CD4-positive, alpha-beta T cell (primary cell): Measurements from ENCODE around the gene INPP1. TPM values are rescaled to one million over a fixed set of nuclear protein-coding genes. Genes with fewer than 3 reads are reported as not detected.

Experiments
- ATAC-seq: fragments of 200-7000 bp; cut with Tn5 transposase; one replicate; pipeline ENCODE4 v1.10.0; 2022; ENCODE audit warnings: mild to moderate bottlenecking; ENCODE audit not compliant: poor library complexity
- CTCF ChIA-PET: fragments of 350-600 bp; sonication (Branson Sonifier 250); formaldehyde crosslinking; loops from one replicate; lab custom pipeline; 2021; ENCODE audit warnings: antibody characterized with exemption, inconsistent platforms; lab: Charles Lee
- POLR2A ChIA-PET: fragments of 350-600 bp; sonication (Branson Sonifier 250); formaldehyde crosslinking; loops from one replicate; lab custom pipeline; 2021; ENCODE audit warnings: antibody characterized with exemption, inconsistent platforms; lab: Charles Lee
- DNase-seq, 14 experiments: peaks; one replicate each; pipeline ENCODE4 v3.0.0-alpha.2; 2013 to 2020; ENCODE audit warnings: mixed read lengths in 2 of 14
- H3K27ac ChIP-seq, 2 donors: one replicate each; pipeline versions ENCODE4 v1.5.1 to v1.7.0; 2013; ENCODE audit warnings: low read length in 2 of 2, low read depth in 1 of 2, mild to moderate bottlenecking in 1 of 2
- H3K27me3 ChIP-seq, 2 experiments: 1 replicate in 1 of 2; 2 replicates in 1 of 2; pipeline versions ENCODE4 v1.6.1 to v1.7.0; 2013; ENCODE audit warnings: low read length in 2 of 2, control low read depth in 1 of 2, mild to moderate bottlenecking in 1 of 2, moderate library complexity in 1 of 2; ENCODE audit not compliant: insufficient read depth in 2 of 2, control insufficient read depth in 1 of 2
- H3K36me3 ChIP-seq: one replicate; pipeline ENCODE4 v1.6.1; 2013; ENCODE audit warnings: low read length, control low read depth; ENCODE audit not compliant: insufficient read depth
- H3K4me1 ChIP-seq: one replicate; pipeline ENCODE4 v1.6.1; 2013; ENCODE audit warnings: low read length, control low read depth; ENCODE audit not compliant: insufficient read depth
- H3K4me3 ChIP-seq: one replicate; pipeline ENCODE4 v1.5.1; 2013; ENCODE audit warnings: mild to moderate bottlenecking, low read length, moderate library complexity
- H3K9me3 ChIP-seq, 2 experiments: 1 replicate in 1 of 2; 2 replicates in 1 of 2; pipeline versions ENCODE4 v1.6.1 to v1.7.0; 2013; ENCODE audit warnings: low read length in 2 of 2, mild to moderate bottlenecking in 2 of 2, control low read depth in 1 of 2, moderate library complexity in 1 of 2; ENCODE audit not compliant: control insufficient read depth in 1 of 2, insufficient read depth in 1 of 2
- H3K27ac Mint-ChIP-seq: one replicate; pipeline ENCODE4 v1.8.0; 2020; ENCODE audit warnings: mixed read lengths
- H3K27me3 Mint-ChIP-seq: one replicate; pipeline ENCODE4 v1.8.0; 2021; ENCODE audit warnings: mixed read lengths
- H3K36me3 Mint-ChIP-seq: one replicate; pipeline ENCODE4 v1.8.0; 2021; ENCODE audit warnings: low read depth, mixed read lengths
- H3K4me1 Mint-ChIP-seq: one replicate; pipeline ENCODE4 v1.8.0; 2021; ENCODE audit warnings: low read depth, mixed read lengths
- H3K4me3 Mint-ChIP-seq: one replicate; pipeline ENCODE4 v1.8.0; 2020; ENCODE audit warnings: mild to moderate bottlenecking, mixed read lengths
- H3K9me3 Mint-ChIP-seq: one replicate; pipeline ENCODE4 v1.8.0; 2020; ENCODE audit warnings: mixed read lengths
- CTCF ChIP-seq: fragments of 200-600 bp; IDR thresholded peaks from one replicate; pipeline ENCODE4 v1.8.0; 2022; ENCODE audit warnings: antibody characterized with exemption, mild to moderate bottlenecking
- intact Hi-C, 2 experiments: fragments of 100-400 bp; cut with DNase I in 1 of 2; cut with micrococcal nuclease in 1 of 2; formaldehyde crosslinking; loops; one replicate each; pipeline versions ENCODE4 v1.15.1 to v1.9.0; 2023 to 2025; cut with DNase I, micrococcal nuclease
- total RNA-seq, 174 experiments: library from RNA in 2 of 174; stranded (reverse) in 2 of 174; gene quantifications; one replicate each; pipeline ENCODE4 v1.2.3 and lab custom pipeline; 2021 to 2026

The INPP1 gene
- total RNA-seq, 2 experiments from 2014 or later: 2.0 to 2.7 TPM

GRCh38 chr2:190350371-190350770, 7.0 kb downstream of the INPP1 start:
- POLR2A ChIA-PET: no interaction called here
- Mint-ChIP-seq H3K36me3 (no peaks in the 10 kb centered on the region), H3K9me3 (no peaks in the 10 kb centered on the region), H3K27me3 (no peaks in the 10 kb centered on the region), H3K4me3 (no peak overlapping the region), H3K4me1 (no peaks in the 10 kb centered on the region), H3K27ac (no peak overlapping the region)
- H3K4me1 ChIP-seq: no peaks in the 10 kb centered on the region
- H3K36me3 ChIP-seq: no peaks in the 10 kb centered on the region
- H3K27me3 ChIP-seq: no peaks in the 10 kb centered on the region
- DNase-seq: no peak
- H3K27ac ChIP-seq: no peak overlapping the region
- CTCF ChIA-PET: interaction anchor here (1.5 kb wide), 1 partner anchor 19 kb away, joined by 4 read pairs; no protein-coding TSS in a partner anchor
- no peak overlapping the region for H3K4me3 ChIP-seq
- no peak for TF ChIP-seq CTCF
- ATAC-seq: no peak
- intact Hi-C loops: no loop called here
- H3K9me3 ChIP-seq: no peaks in the 10 kb centered on the region

- ATAC-seq: no peak
- intact Hi-C loops: no loop called here
- CTCF ChIA-PET: interaction anchor here (1.0 kb wide), 1 partner anchor 62 kb away, joined by 3 read pairs; no protein-coding TSS in a partner anchor
These were observed 8.6 kb downstream of the INPP1 start for GRCh38 chr2:190351955-190352354.

GRCh38 chr2:190352668-190353536, 9.5 kb downstream of the INPP1 start:
- Mint-ChIP-seq H3K4me1 (no peaks in the 10 kb centered on the region), H3K9me3 (no peaks in the 10 kb centered on the region), H3K27ac (no peak overlapping the region), H3K4me3 (no peak overlapping the region), H3K27me3 (no peaks in the 10 kb centered on the region), H3K36me3 (no peaks in the 10 kb centered on the region)
- no peaks in the 10 kb centered on the region for H3K4me1 ChIP-seq
- ChIA-PET CTCF (interaction anchor here (1.0 kb wide), 1 partner anchor 61 kb away, joined by 3 read pairs; no protein-coding TSS in a partner anchor), POLR2A (interaction anchor here (0.6 to 1.3 kb wide), 2 partner anchors 10 to 181 kb away, joined by 3 to 4 read pairs; no protein-coding TSS in a partner anchor)
- DNase-seq: peak in 2 of 14 experiments; percentile 4 to 11
- no peaks in the 10 kb centered on the region for H3K27me3 ChIP-seq
- H3K36me3 ChIP-seq: no peaks in the 10 kb centered on the region
- no peak for ATAC-seq
- no peak overlapping the region for H3K4me3 ChIP-seq
- no peak overlapping the region for H3K27ac ChIP-seq
- TF ChIP-seq CTCF: no peak
- no peaks in the 10 kb centered on the region for H3K9me3 ChIP-seq
- intact Hi-C loops: no loop called here

More at GRCh38 chr2:190351955-190352354, 8.6 kb downstream of the INPP1 start:
- Mint-ChIP-seq H3K36me3 (no peaks in the 10 kb centered on the region), H3K27me3 (no peaks in the 10 kb centered on the region), H3K27ac (no peak overlapping the region), H3K9me3 (no peaks in the 10 kb centered on the region), H3K4me1 (no peaks in the 10 kb centered on the region), H3K4me3 (no peak overlapping the region)
- Histone ChIP-seq H3K4me1 (no peaks in the 10 kb centered on the region), H3K27me3 (no peaks in the 10 kb centered on the region), H3K9me3 (no peaks in the 10 kb centered on the region), H3K27ac (no peak overlapping the region), H3K36me3 (no peaks in the 10 kb centered on the region), H3K4me3 (no peak overlapping the region)
- POLR2A ChIA-PET: interaction anchor here (0.6 kb wide), 1 partner anchor 182 kb away, joined by 3 read pairs; no protein-coding TSS in a partner anchor
- DNase-seq: no peak
- TF ChIP-seq CTCF: no peak
